Esophagus muscularis mucosa (tissue), 3 donors: ENCODE measurements around the gene HARBI1.

ENCODE experiments used
- POLR2A ChIP-seq: fragments of 450-650 bp; IDR thresholded peaks from one replicate; pipeline ENCODE4 v1.6.1; 2017; ENCODE audit warnings: antibody characterized with exemption, moderate library complexity, mild to moderate bottlenecking, low read depth
- POLR2AphosphoS5 ChIP-seq, 2 donors: sonication (generic); formaldehyde crosslinking; IDR thresholded peaks; one replicate each; pipeline ENCODE4 v1.6.1; 2017; ENCODE audit warnings: antibody characterized with exemption in 2 of 2
- TF ChIP-seq, protein P1 (sequence below), 3 experiments: fragments of 200-600 bp in 2 of 3; fragments of 450-650 bp in 1 of 3; sonication (generic) in 2 of 3; IDR thresholded peaks; one replicate each; pipeline ENCODE4 v1.5.1; 2017 to 2019; ENCODE audit warnings: antibody characterized with exemption in 3 of 3, mild to moderate bottlenecking in 2 of 3, moderate library complexity in 1 of 3

DNA sequence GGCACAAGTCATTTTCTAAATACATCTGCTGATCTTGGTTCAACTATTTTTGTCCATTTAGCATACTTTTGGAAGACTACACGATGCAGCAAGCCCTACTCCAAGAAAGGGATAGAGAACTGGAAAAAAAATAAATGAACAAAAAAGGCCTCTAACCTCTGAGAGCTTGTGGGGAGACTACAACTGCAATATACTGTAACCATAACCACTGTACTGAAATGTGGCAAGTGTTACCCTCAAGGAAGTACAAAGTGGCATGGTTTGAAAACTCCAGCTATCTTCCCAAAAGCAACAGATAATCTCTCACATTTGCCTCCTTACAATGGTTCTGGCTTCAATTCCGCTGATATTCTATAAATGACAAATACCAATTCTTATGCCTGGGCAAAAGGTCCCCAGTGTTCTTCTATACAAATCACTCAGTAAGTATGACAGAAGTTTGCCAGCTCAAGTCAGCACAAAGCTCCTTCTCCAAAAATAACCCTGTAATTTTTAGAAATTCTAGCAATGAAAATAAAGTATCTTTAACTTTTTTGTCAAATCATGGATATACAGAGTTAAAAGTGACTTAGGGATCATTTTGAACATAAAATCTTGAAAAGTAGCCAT lies 46.1 kb downstream of the HARBI1 start:
- TF ChIP-seq, protein P1, sequence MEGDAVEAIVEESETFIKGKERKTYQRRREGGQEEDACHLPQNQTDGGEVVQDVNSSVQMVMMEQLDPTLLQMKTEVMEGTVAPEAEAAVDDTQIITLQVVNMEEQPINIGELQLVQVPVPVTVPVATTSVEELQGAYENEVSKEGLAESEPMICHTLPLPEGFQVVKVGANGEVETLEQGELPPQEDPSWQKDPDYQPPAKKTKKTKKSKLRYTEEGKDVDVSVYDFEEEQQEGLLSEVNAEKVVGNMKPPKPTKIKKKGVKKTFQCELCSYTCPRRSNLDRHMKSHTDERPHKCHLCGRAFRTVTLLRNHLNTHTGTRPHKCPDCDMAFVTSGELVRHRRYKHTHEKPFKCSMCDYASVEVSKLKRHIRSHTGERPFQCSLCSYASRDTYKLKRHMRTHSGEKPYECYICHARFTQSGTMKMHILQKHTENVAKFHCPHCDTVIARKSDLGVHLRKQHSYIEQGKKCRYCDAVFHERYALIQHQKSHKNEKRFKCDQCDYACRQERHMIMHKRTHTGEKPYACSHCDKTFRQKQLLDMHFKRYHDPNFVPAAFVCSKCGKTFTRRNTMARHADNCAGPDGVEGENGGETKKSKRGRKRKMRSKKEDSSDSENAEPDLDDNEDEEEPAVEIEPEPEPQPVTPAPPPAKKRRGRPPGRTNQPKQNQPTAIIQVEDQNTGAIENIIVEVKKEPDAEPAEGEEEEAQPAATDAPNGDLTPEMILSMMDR (IDR thresholded peaks at IDR 0.05): no peak
- no peak for TF ChIP-seq POLR2A
- no peak for TF ChIP-seq POLR2AphosphoS5 (IDR thresholded peaks at IDR 0.05)
